Measurements from ENCODE around the gene PPP2R5C. TPM values are rescaled to one million over a fixed set of nuclear protein-coding genes. Genes with fewer than 3 reads are reported as not detected.

PPP2R5C gene
- total RNA-seq, 1 donor from 2014 or later = 198 TPM

GRCh38 chr14:101819251-101819990, 57.9 kb downstream of the PPP2R5C start:
- no peak for DNase-seq
- Histone ChIP-seq H3K36me3 (peaks cover 11% of the 10 kb centered on the region), H3K4me1 (peaks cover 85% of the 10 kb centered on the region), H3K27me3 (ENCODE audit: low read depth) (no peaks in the 10 kb centered on the region), H3K4me3 (no peak overlapping the region), H3K27ac (replicated peaks) (peak overlapping the region; percentile 25), H3K9me3 (replicated peaks) (no peaks in the 10 kb centered on the region)
- intact Hi-C loops (cut with micrococcal nuclease) = no loop called here
- no peak for TF ChIP-seq CTCF (IDR thresholded peaks at IDR 0.05; ENCODE audit: borderline replicate concordance)

GRCh38 chr14:101820283-101820798, 58.8 kb downstream of the PPP2R5C start:
- TF ChIP-seq CTCF (IDR thresholded peaks at IDR 0.05; ENCODE audit: borderline replicate concordance) = no peak
- intact Hi-C loops (cut with micrococcal nuclease) = no loop called here
- no peak for DNase-seq
- no peak overlapping the region for H3K4me3 ChIP-seq
- no peaks in the 10 kb centered on the region for H3K27me3 ChIP-seq (ENCODE audit: low read depth)
- H3K4me1 ChIP-seq = peaks cover 85% of the 10 kb centered on the region
- no peaks in the 10 kb centered on the region for H3K9me3 ChIP-seq (replicated peaks)
- H3K27ac ChIP-seq (replicated peaks) = peak overlapping the region; percentile 25
- H3K36me3 ChIP-seq = peaks cover 11% of the 10 kb centered on the region

GRCh38 chr14:101821528-101821927, 60.0 kb downstream of the PPP2R5C start:
- Histone ChIP-seq H3K27ac (replicated peaks) (no peak overlapping the region), H3K36me3 (peaks cover 11% of the 10 kb centered on the region), H3K27me3 (ENCODE audit: low read depth) (no peaks in the 10 kb centered on the region), H3K4me1 (peaks cover 88% of the 10 kb centered on the region), H3K9me3 (replicated peaks) (no peaks in the 10 kb centered on the region), H3K4me3 (no peak overlapping the region)
- intact Hi-C loops (cut with micrococcal nuclease) = no loop called here
- no peak for TF ChIP-seq CTCF (IDR thresholded peaks at IDR 0.05; ENCODE audit: borderline replicate concordance)
- DNase-seq = no peak

- Histone ChIP-seq H3K4me1 (peaks cover 91% of the 10 kb centered on the region), H3K9me3 (replicated peaks) (no peaks in the 10 kb centered on the region), H3K27me3 (ENCODE audit: low read depth) (no peaks in the 10 kb centered on the region), H3K27ac (replicated peaks) (peak overlapping the region; percentile 78), H3K4me3 (peak overlapping the region; percentile 46), H3K36me3 (peaks cover 10% of the 10 kb centered on the region)
- intact Hi-C loops (cut with micrococcal nuclease) = no loop called here
- TF ChIP-seq CTCF (IDR thresholded peaks at IDR 0.05; ENCODE audit: borderline replicate concordance) = no peak
- no peak for DNase-seq
Observed at GRCh38 chr14:101823066-101823465, 61.6 kb downstream of the PPP2R5C start.

GRCh38 chr14:101823511-101824120, 62.1 kb downstream of the PPP2R5C start:
- DNase-seq = no peak
- intact Hi-C loops (cut with micrococcal nuclease) = no loop called here
- no peaks in the 10 kb centered on the region for H3K9me3 ChIP-seq (replicated peaks)

More at GRCh38 chr14:101823511-101824120, 62.1 kb downstream of the PPP2R5C start:
- Histone ChIP-seq H3K27ac (replicated peaks) (peak overlapping the region; percentile 78), H3K4me1 (peaks cover 92% of the 10 kb centered on the region), H3K36me3 (peaks cover 6% of the 10 kb centered on the region), H3K4me3 (peak overlapping the region; percentile 46), H3K27me3 (ENCODE audit: low read depth) (no peaks in the 10 kb centered on the region)
- TF ChIP-seq CTCF (IDR thresholded peaks at IDR 0.05; ENCODE audit: borderline replicate concordance) = no peak

Measured in left ventricle myocardium inferior (tissue), 1 donor.